ENCODE data around the gene CRK.
"Not testable (repeated sequence)": the region's sequence is repeated elsewhere in the genome, so short reads cannot be mapped to it uniquely, and the experiment has no call there.

The CRK gene

DNA sequence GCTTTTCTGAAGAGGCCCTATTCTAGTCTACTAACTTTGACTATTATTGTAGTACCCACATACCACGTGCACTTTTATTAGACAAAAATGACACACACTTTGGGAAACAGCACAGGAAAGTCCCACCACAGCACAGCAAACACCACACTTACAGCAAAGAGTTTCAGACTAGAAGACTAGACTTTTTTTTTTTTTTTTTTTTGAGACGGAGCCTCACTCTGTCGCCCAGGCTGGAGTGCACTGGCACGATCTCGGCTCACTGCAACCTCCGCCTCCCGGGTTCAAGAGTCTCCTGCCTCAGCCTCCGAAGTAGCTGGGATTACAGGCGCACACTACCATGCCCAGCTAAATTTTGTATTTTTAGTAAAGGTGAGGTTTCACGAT is 76.1 kb downstream of the CRK start:
- DNase-seq, result no peak

DNA sequence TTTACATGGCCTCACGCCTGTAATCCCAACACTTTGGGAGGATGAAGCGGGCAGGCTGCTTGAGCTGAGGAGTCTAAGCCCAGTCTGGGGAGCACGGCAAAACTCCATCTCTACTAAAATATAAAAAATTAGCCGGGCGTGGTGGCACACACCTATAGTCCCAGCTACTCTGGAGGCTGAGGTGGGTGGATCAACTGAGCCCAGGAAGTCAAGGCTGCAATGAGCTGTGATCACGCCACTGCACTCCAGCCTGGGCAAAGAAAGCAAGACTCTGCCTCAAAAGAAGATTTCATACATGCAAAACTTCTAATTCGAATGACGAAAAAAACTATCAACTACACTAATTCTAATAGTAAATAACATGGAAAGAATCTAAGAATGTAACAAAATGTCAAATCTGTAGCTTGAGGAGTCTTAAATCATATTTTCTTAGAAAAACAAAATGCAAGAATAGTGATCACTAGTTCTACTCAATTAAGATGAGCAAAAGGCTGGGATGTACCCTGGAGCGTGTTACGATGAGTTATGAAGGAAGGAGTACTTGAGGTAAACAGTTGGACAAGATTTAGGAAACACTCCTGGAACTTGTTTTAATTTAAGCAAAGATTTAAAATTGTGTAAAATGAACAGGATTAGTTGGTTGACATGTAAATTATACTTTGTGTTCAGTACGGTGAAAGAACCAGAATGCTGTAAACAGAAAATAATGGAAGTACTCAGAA is 76.7 kb downstream of the CRK start:
- DNase-seq, result no peak

DNA sequence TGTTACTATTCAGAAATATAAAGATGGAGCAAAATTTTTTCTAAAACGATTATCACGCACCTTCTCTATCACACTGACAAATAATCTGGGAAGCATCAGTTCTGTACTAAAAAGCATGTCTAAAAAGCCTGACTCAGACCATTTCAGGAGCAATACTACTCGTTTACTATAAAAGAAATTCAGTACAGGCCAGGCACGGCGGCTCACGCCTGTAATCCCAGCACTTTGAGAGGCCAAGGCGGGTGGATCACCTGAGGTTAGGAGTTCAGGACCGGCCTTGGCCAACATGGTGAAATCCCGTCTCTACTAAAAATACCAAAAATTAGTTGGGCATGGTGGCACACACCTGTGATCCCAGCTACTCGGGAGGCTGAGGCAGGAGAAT is 77.6 kb downstream of the CRK start:
- DNase-seq, result not testable (repeated sequence)

DNA sequence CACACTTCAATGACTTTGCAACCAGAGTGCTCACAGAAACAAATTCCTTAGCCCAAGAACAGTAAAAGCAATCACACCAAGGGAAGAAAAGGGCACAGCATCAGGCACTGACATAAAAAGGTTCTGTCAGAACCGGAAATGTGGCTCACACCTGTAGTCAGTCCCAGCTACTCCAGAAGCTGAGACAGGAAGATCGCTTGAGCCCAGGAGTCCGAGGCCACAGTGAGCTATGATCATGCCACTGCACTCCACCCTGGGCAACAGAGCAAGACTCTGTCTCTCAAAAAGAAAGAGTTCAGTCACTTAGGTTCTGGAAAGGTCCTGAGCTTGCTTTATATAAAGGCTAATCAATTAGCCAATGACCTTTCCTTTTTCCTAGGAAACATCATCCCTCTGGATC is 78.7 kb downstream of the CRK start:
- DNase-seq, result peak; percentile 32

DNA sequence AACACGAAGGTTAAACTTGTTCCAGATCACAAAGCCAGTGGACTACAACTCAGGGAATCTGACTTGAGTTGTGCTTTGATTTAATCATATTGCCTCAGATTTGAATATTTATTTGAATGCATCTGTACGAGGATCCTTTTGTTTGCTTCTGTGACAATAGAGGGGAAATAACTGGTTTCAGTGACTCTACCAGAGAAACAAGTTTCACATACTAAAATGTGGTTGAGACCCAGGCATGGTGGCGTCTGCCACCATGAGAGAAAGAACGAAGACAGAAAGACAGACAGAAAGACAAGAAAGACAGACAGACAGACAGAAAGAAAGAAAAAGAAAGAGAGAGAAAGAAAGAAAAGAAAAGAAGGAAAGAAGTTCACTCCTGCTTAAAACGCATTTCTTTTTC is 80.0 kb downstream of the CRK start:
- no peak for DNase-seq

DNA sequence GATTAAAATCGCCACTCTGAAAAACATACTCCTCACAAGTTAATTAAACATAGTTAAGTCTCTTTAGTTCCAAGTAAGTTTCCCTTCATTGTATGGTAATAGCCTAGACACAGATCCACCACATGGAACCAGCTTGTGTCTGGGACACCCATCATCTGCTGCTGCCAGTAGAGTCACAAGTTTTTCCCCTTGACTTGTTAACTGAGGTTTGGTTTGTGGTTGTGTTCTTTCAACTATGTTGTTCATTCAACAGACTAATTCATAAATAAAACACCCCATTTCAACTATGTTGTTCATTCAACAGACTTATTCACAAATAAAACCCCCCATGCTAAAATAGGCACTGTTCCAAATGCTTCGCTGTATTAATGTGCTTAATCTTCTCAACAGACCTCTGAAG is 80.4 kb downstream of the CRK start:
- DNase-seq, result no peak

DNA sequence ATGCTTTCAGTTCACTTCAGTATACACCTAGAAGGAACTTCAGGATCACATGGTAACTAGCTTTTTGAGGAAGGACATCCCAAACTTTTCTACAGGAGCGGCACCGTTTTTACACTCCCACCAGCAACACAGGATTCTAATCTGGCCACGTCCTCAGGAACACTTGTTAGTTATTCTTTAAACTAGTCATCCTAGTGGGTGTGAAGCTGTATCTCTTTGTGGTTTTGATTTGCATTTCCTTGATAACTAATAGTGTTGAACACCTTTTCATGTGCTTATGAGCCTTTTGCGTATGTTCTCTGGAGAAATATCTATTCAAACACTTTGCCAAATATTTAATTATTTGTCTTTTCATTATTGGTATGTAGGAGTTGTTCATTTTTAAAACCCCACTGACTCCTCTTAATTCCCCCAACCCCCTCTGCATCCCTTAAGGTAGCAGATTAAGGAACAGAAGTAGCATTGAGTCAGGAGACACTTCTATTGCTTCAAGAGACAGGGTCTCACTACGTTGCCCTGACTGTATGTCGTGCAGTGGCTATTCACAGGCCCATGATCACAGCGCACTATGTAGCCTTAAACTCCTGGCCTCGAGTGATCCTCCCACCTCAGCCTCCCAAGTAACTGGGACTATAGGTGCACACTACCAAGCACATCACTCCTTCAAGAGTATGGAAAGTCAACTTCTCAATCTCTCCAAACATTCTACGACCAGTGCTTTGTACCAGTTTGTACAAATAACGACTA is 81.4 kb downstream of the CRK start:
- DNase-seq, result no peak

DNA sequence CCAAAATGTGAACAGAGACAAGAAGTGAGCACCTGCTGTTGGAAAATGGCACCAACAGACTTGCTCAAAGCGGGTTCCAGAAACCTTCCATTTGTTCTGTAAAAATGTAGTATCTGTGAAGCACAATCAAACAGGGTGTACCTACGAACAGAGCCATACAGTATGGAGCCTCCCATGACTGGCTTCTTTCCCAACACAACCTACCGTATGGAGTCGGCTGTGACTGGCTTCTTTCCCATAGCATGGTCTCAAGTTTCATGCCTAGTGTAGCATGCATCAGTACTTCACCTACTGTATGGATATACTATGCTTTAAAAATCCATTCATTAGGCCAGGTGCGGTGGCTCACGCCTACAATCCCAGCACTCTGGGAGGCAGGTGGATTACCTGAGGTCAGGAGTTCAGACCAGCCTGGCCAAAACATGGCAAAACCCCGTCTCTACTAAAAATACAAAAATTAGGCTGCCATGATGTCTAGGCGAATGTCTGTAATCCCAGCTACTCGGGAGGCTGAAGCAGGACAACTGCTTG is 82.3 kb downstream of the CRK start:
- DNase-seq, result no peak

DNA sequence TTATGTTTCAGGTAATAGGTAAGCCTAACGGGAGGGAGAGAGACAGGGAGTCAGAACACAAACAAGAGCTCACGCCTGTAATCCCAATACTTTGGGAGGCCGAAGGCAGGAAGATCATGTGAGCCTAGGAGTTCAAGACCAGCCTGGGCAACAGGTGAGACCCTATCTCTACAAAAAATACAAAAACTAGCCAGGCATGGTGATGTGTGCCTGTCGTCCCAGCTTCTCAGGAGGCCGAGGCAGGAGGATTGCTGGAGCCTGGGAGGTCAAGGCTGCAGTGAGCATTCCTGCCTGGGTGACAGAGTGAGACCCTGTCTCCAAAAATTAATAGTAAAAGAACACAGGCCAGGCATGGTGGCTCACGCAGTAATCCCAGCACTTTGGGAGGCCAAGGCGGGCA is 83.4 kb downstream of the CRK start:
- no peak for DNase-seq

DNA sequence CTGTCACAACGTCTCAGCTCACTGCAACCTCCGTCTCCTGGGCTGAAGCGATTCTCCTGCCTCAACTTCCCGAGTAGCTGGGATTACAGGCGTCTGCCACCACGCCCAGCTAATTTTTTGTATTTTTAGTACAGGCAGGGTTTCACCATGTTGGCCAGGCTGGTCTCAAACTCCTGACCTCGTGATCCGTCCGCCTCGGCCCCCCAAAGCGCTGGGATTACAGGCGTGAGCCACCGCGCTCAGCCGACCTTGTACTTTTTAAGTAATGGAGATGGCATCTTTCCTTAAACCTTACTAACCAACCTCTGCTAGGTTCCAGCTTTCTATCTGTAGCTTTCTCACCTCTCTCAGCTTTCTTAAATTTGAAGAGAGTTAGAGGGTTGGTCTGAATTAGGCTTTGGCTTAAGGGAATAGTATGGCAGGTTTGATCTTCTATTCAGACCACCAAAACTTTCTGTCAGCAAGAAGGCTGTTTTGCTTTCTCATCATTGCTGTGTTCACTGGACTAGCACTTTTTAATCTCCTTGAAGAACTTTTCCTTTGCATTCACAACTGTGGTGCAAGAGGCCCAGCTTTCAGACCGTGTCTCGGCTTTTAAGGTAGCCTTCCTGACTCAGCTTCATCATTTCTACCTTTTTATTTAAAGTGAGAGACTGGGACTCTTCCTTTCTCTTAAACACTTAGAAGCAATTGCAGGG is 84.0 kb downstream of the CRK start:
- no peak for DNase-seq
